GM23338 (cell line): ENCODE results near the gene DNAH10. TPM values are rescaled to one million over a fixed set of nuclear protein-coding genes. Genes with fewer than 3 reads are reported as not detected.

Experiments used
- ATAC-seq: fragments of 200-7000 bp; cut with Tn5 transposase; 3 replicates; pipeline ENCODE4 v1.9.1; 2020
- DNase-seq: peaks from one replicate; pipeline ENCODE4 v3.0.0-alpha.2; 2015; ENCODE audit warnings: low spot score
- H2AFZ ChIP-seq: fragments of 200-600 bp; sonication (generic); 2 replicates; pipeline ENCODE4 v1.8.0; 2016; ENCODE audit warnings: antibody characterized with exemption, mild to moderate bottlenecking, moderate library complexity
- H3F3A ChIP-seq: fragments of 200-600 bp; sonication (generic); replicated peaks from 2 replicates; pipeline ENCODE4 v1.8.0; 2017; ENCODE audit warnings: antibody characterized with exemption, mixed run types, low read depth
- H3K27ac ChIP-seq: fragments of 200-600 bp; sonication (generic); 2 replicates; pipeline ENCODE4 v1.6.1; 2016; ENCODE audit warnings: low read depth
- H3K27me3 ChIP-seq: fragments of 200-600 bp; sonication (generic); 2 replicates; pipeline ENCODE4 v1.8.0; 2016; ENCODE audit warnings: mild to moderate bottlenecking, mixed run types, moderate library complexity; ENCODE audit not compliant: insufficient read depth
- H3K36me3 ChIP-seq: fragments of 200-600 bp; sonication (generic); 2 replicates; pipeline ENCODE4 v1.8.0; 2016; ENCODE audit warnings: mild to moderate bottlenecking; ENCODE audit not compliant: insufficient read depth
- H3K4me1 ChIP-seq: fragments of 200-600 bp; sonication (generic); 2 replicates; pipeline ENCODE4 v1.8.0; 2016; ENCODE audit warnings: mild to moderate bottlenecking, moderate library complexity; ENCODE audit not compliant: insufficient read depth
- H3K4me2 ChIP-seq: fragments of 200-600 bp; sonication (generic); 2 replicates; pipeline ENCODE4 v1.7.1; 2017; ENCODE audit warnings: mixed run types
- H3K4me3 ChIP-seq: fragments of 200-600 bp; sonication (generic); 2 replicates; pipeline ENCODE4 v1.6.1; 2016; ENCODE audit warnings: mixed run types
- H3K79me2 ChIP-seq: fragments of 200-600 bp; sonication (generic); replicated peaks from 2 replicates; pipeline ENCODE4 v1.8.0; 2017; ENCODE audit warnings: mild to moderate bottlenecking; ENCODE audit not compliant: insufficient read depth
- H3K9me2 ChIP-seq: fragments of 200-600 bp; sonication (generic); 2 replicates; pipeline ENCODE4 v1.8.0; 2017; ENCODE audit not compliant: insufficient read depth
- H4K20me1 ChIP-seq: fragments of 200-600 bp; sonication (generic); replicated peaks from 2 replicates; pipeline ENCODE4 v1.8.0; 2017; ENCODE audit warnings: mild to moderate bottlenecking; ENCODE audit not compliant: insufficient read depth
- H3K27ac Mint-ChIP-seq: 2 replicates; pipeline ENCODE4 v1.8.0; 2020; ENCODE audit warnings: inconsistent platforms, mild to moderate bottlenecking, moderate library complexity, mixed read lengths
- H3K27me3 Mint-ChIP-seq: 3 replicates; pipeline ENCODE4 v1.8.0; 2022; ENCODE audit warnings: low read depth, mild to moderate bottlenecking, moderate library complexity, mixed read lengths, inconsistent platforms; ENCODE audit not compliant: insufficient read depth, poor library complexity
- H3K36me3 Mint-ChIP-seq: 3 replicates; pipeline ENCODE4 v1.8.0; 2021; ENCODE audit warnings: low read depth, mild to moderate bottlenecking, inconsistent platforms, moderate library complexity, mixed read lengths
- H3K4me1 Mint-ChIP-seq: 3 replicates; pipeline ENCODE4 v1.8.0; 2020; ENCODE audit warnings: mild to moderate bottlenecking, inconsistent platforms, mixed read lengths
- H3K4me3 Mint-ChIP-seq: 3 replicates; pipeline ENCODE4 v1.8.0; 2021; ENCODE audit warnings: moderate library complexity, mild to moderate bottlenecking, inconsistent platforms, mixed read lengths
- H3K9me3 Mint-ChIP-seq: 3 replicates; pipeline ENCODE4 v1.8.0; 2020; ENCODE audit warnings: moderate library complexity, mild to moderate bottlenecking, inconsistent platforms, mixed read lengths
- POLR2AphosphoS5 ChIP-seq: IDR thresholded peaks from 2 replicates; pipeline ENCODE4 v1.6.1; 2016; ENCODE audit warnings: antibody characterized with exemption, low read depth
- STAT1 ChIP-seq: IDR thresholded peaks from one replicate; pipeline ENCODE4 v1.6.1; 2016; ENCODE audit warnings: antibody characterized with exemption; ENCODE audit not compliant: unreplicated experiment
- ZNF331 ChIP-seq: fragments of 250-450 bp; sonication (Bioruptor Pico); IDR thresholded peaks from 2 replicates; pipeline ENCODE4 v1.5.0; 2020; ENCODE audit warnings: low read depth, mild to moderate bottlenecking, moderate library complexity
- polyA plus RNA-seq: library from polyadenylated mRNA; unstranded; fragments of >200 nt; fragmentation: Nextera tagmentation; extraction: Ambion mirVana; gene quantifications from 2 replicates; pipeline ENCODE4 v1.2.1, GENCODE V29; 2016
- total RNA-seq: library from RNA; depleted of rRNA; stranded (reverse); fragments of >200 nt; shearing (Covaris generic); gene quantifications from 2 replicates; pipeline ENCODE4 v1.2.3, GENCODE V29; 2014
- TF ChIP-seq, protein P1 (sequence below): IDR thresholded peaks from one replicate; pipeline ENCODE4 v1.6.1; 2018; ENCODE audit warnings: antibody characterized with exemption; ENCODE audit not compliant: unreplicated experiment
- TF ChIP-seq, protein P2 (sequence below), 2 experiments: fragments of 200-600 bp in 1 of 2; sonication (generic) in 1 of 2; conservative IDR thresholded peaks; 2 replicates each; pipeline versions ENCODE4 v1.5.1 to v1.6.1; 2016 to 2017; ENCODE audit warnings: antibody characterized with exemption in 2 of 2, low read depth in 2 of 2, mild to moderate bottlenecking in 2 of 2, moderate library complexity in 1 of 2
- TF ChIP-seq, protein P3 (sequence below): IDR thresholded peaks from 2 replicates; pipeline ENCODE4 v1.6.1; 2016; ENCODE audit warnings: antibody characterized with exemption

Gene DNAH10
- total and polyA plus RNA-seq, 2 experiments from 2014 or later: 0.03 TPM

DNA sequence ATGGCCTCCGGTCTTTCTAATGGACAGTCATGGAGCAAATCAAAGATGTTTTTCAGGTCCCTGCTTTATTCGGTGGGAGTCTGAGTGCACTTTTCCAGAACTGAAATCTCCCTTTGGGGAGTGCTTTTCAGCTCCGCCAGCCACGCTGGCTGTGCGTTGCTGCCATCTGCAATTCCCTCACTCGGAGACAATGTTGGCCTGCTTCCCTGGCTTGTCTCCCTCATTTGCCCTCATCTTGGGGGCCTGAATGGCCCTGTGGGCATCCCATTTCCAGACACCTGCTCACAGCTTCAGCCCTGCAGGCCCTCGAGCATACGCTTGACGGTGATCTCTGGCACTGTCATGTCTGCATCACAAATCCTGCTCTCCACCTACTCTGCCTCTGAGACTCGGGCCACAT, 106.7 kb downstream of the DNAH10 start:
- Histone ChIP-seq H3K4me1 (no peaks in the 10 kb centered on the region), H4K20me1 (no peaks in the 10 kb centered on the region), H3K79me2 (no peaks in the 10 kb centered on the region), H3K4me3 (no peak overlapping the region), H3F3A (no peaks in the 10 kb centered on the region), H3K36me3 (no peaks in the 10 kb centered on the region), H3K27ac (no peak overlapping the region), H3K9me2 (no peaks in the 10 kb centered on the region), H2AFZ (no peak overlapping the region), H3K4me2 (no peak overlapping the region), H3K27me3 (peaks cover 3% of the 10 kb centered on the region; the same call in 1 of the 2 replicates)
- ATAC-seq (no peak), DNase-seq (no peak)
- Mint-ChIP-seq H3K27ac (no peak overlapping the region), H3K27me3 (peaks cover 5% of the 10 kb centered on the region), H3K4me3 (no peak overlapping the region), H3K4me1 (no peaks in the 10 kb centered on the region), H3K9me3 (no peaks in the 10 kb centered on the region), H3K36me3 (no peaks in the 10 kb centered on the region)
- TF ChIP-seq, protein P1, sequence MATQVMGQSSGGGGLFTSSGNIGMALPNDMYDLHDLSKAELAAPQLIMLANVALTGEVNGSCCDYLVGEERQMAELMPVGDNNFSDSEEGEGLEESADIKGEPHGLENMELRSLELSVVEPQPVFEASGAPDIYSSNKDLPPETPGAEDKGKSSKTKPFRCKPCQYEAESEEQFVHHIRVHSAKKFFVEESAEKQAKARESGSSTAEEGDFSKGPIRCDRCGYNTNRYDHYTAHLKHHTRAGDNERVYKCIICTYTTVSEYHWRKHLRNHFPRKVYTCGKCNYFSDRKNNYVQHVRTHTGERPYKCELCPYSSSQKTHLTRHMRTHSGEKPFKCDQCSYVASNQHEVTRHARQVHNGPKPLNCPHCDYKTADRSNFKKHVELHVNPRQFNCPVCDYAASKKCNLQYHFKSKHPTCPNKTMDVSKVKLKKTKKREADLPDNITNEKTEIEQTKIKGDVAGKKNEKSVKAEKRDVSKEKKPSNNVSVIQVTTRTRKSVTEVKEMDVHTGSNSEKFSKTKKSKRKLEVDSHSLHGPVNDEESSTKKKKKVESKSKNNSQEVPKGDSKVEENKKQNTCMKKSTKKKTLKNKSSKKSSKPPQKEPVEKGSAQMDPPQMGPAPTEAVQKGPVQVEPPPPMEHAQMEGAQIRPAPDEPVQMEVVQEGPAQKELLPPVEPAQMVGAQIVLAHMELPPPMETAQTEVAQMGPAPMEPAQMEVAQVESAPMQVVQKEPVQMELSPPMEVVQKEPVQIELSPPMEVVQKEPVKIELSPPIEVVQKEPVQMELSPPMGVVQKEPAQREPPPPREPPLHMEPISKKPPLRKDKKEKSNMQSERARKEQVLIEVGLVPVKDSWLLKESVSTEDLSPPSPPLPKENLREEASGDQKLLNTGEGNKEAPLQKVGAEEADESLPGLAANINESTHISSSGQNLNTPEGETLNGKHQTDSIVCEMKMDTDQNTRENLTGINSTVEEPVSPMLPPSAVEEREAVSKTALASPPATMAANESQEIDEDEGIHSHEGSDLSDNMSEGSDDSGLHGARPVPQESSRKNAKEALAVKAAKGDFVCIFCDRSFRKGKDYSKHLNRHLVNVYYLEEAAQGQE: no peak
- TF ChIP-seq, protein P2, sequence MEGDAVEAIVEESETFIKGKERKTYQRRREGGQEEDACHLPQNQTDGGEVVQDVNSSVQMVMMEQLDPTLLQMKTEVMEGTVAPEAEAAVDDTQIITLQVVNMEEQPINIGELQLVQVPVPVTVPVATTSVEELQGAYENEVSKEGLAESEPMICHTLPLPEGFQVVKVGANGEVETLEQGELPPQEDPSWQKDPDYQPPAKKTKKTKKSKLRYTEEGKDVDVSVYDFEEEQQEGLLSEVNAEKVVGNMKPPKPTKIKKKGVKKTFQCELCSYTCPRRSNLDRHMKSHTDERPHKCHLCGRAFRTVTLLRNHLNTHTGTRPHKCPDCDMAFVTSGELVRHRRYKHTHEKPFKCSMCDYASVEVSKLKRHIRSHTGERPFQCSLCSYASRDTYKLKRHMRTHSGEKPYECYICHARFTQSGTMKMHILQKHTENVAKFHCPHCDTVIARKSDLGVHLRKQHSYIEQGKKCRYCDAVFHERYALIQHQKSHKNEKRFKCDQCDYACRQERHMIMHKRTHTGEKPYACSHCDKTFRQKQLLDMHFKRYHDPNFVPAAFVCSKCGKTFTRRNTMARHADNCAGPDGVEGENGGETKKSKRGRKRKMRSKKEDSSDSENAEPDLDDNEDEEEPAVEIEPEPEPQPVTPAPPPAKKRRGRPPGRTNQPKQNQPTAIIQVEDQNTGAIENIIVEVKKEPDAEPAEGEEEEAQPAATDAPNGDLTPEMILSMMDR (conservative IDR thresholded peaks at IDR 0.05; ENCODE audit: low read depth in 2 of 2): no peak

DNA sequence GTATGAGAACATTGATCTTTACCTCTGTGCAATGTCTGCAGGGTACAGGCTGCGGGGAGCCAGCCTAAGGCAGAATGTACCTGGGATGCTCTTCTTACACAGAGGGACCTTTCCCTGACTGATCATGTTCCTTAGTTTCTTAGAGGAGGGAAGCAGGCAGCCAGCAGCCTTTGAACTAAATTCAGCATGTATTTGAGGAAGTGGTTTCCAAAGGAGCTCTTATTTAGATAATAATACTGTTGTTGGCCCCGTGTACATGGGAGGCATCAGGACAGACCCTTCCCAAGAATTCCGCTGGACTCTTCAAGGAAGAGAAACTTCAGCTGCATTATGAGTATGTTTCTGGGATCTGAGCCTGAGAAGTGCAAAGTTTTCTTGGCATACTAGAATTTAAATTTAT, 111.7 kb downstream of the DNAH10 start:
- Mint-ChIP-seq H3K4me3 (no peak overlapping the region), H3K4me1 (no peaks in the 10 kb centered on the region), H3K9me3 (no peaks in the 10 kb centered on the region), H3K27me3 (peaks cover 2% of the 10 kb centered on the region), H3K36me3 (no peaks in the 10 kb centered on the region), H3K27ac (no peak overlapping the region)
- TF ChIP-seq ZNF331 (CRISPR knock-in tag) (no peak), STAT1 (no peak), POLR2AphosphoS5 (no peak)
- TF ChIP-seq, protein P2 (conservative IDR thresholded peaks at IDR 0.05; ENCODE audit: low read depth in 2 of 2): no peak
- TF ChIP-seq, protein P3, sequence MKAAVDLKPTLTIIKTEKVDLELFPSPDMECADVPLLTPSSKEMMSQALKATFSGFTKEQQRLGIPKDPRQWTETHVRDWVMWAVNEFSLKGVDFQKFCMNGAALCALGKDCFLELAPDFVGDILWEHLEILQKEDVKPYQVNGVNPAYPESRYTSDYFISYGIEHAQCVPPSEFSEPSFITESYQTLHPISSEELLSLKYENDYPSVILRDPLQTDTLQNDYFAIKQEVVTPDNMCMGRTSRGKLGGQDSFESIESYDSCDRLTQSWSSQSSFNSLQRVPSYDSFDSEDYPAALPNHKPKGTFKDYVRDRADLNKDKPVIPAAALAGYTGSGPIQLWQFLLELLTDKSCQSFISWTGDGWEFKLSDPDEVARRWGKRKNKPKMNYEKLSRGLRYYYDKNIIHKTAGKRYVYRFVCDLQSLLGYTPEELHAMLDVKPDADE: no peak
- Histone ChIP-seq H3F3A (no peaks in the 10 kb centered on the region), H3K4me3 (no peak overlapping the region), H3K79me2 (no peaks in the 10 kb centered on the region), H4K20me1 (no peaks in the 10 kb centered on the region), H3K9me2 (no peaks in the 10 kb centered on the region), H2AFZ (no peak overlapping the region), H3K27ac (no peak overlapping the region), H3K27me3 (peaks cover 3% of the 10 kb centered on the region; the same call in 1 of the 2 replicates), H3K36me3 (no peaks in the 10 kb centered on the region), H3K4me2 (no peak overlapping the region), H3K4me1 (no peaks in the 10 kb centered on the region)
- no peak for DNase-seq
- no peak for ATAC-seq
